HepG2 (cell line): Measurements from ENCODE around the gene CADM3. TPM values are rescaled to one million over a fixed set of nuclear protein-coding genes. Genes with fewer than 3 reads are reported as not detected.

Experiments used
- ATAC-seq: fragments of 200-7000 bp; cut with Tn5 transposase; 3 replicates; pipeline ENCODE4 v1.9.1; 2020; ENCODE audit warnings: mild to moderate bottlenecking, moderate library complexity
- BruUV-seq: library from RNA; stranded (reverse); fragments of 400-500 nt; replicated peaks from 2 replicates; lab custom pipeline; 2021; lab: Mats Ljungman, UMichigan
- CTCF ChIA-PET: fragments of 300-600 bp; formaldehyde crosslinking; extraction: SDS; loops from one replicate; lab custom pipeline; 2021; ENCODE audit warnings: low total read pairs, inconsistent platforms, low intra/inter-chr PET ratio; lab: Yijun Ruan, JAX
- POLR2A ChIA-PET: fragments of 350-600 bp; sonication (Branson Sonifier 250); formaldehyde crosslinking; loops from one replicate; lab custom pipeline; 2020; ENCODE audit warnings: antibody characterized with exemption, inconsistent platforms; lab: Yijun Ruan, JAX
- DNase-seq: peaks from one replicate; pipeline ENCODE4 v3.0.0-alpha.2; 2015; ENCODE audit warnings: low spot score
- FAIRE-seq: peaks from 3 replicates; lab custom pipeline; 2011; peaks lifted over from hg19 to GRCh38; lab: Jason Lieb, UNC
- H2AFZ ChIP-seq: one replicate; pipeline ENCODE4 v1.6.1; 2011; ENCODE audit warnings: low read length, inconsistent platforms
- H3K27ac ChIP-seq: fragments of 300-600 bp; 3 replicates; pipeline ENCODE4 v1.8.0; 2011; ENCODE audit warnings: mixed run types, mild to moderate bottlenecking, mixed read lengths, low read length, inconsistent platforms; ENCODE audit not compliant: insufficient read depth; ENCODE audit errors: extremely low read length
- H3K27me3 ChIP-seq, 2 experiments: fragments of 200-600 bp in 1 of 2; 2 replicates in 1 of 2; 3 replicates in 1 of 2; pipeline versions ENCODE4 v1.6.0 to v1.8.0; 2011; ENCODE audit warnings: low read length in 2 of 2, mild to moderate bottlenecking in 2 of 2, moderate library complexity in 2 of 2, inconsistent platforms in 1 of 2; ENCODE audit not compliant: insufficient read depth in 2 of 2, control insufficient read depth in 1 of 2
- H3K36me3 ChIP-seq, 2 experiments: fragments of 200-600 bp in 1 of 2; replicated peaks in 1 of 2; 2 replicates in 1 of 2; 3 replicates in 1 of 2; pipeline versions ENCODE4 v1.5.1 to v1.8.0; 2011; ENCODE audit warnings: low read length in 2 of 2, inconsistent platforms in 1 of 2; ENCODE audit not compliant: insufficient read depth in 2 of 2, control insufficient read depth in 1 of 2
- H3K4me1 ChIP-seq: 2 replicates; pipeline ENCODE4 v1.5.1; 2012; ENCODE audit warnings: low read length, inconsistent platforms; ENCODE audit not compliant: insufficient read depth
- H3K4me2 ChIP-seq: 2 replicates; pipeline ENCODE4 v1.6.0; 2011; ENCODE audit warnings: low read depth, low read length, inconsistent platforms
- H3K4me3 ChIP-seq, 3 experiments: fragments of 200-600 bp in 1 of 3; sonication (generic), shearing (Covaris generic) in 1 of 3; replicated peaks in 1 of 3; 2 replicates each; pipeline ENCODE4 v1.5.1; 2011 to 2016; ENCODE audit warnings: low read length in 3 of 3, inconsistent platforms in 2 of 3, low read depth in 2 of 3, mild to moderate bottlenecking in 2 of 3, control low read depth in 1 of 3, mixed read lengths in 1 of 3; ENCODE audit not compliant: insufficient read depth in 1 of 3
- H3K79me2 ChIP-seq: one replicate; pipeline ENCODE4 v1.6.1; 2011; ENCODE audit warnings: low read length, inconsistent platforms; ENCODE audit not compliant: insufficient read depth
- H3K9ac ChIP-seq: 2 replicates; pipeline ENCODE4 v1.6.0; 2011; ENCODE audit warnings: mild to moderate bottlenecking, low read depth, low read length, inconsistent platforms; ENCODE audit not compliant: insufficient read depth
- H3K9me3 ChIP-seq: 2 replicates; pipeline ENCODE4 v1.5.1; 2012; ENCODE audit warnings: mild to moderate bottlenecking, low read length
- H4K20me1 ChIP-seq: 2 replicates; pipeline ENCODE4 v1.6.0; 2011; ENCODE audit warnings: inconsistent platforms, mild to moderate bottlenecking, low read length, moderate library complexity; ENCODE audit not compliant: insufficient read depth
- ASH2L ChIP-seq: fragments of 300-600, 200-600 bp; sonication (generic); IDR thresholded peaks from 2 replicates; pipeline ENCODE4 v1.7.0; 2017; ENCODE audit warnings: low read depth, mild to moderate bottlenecking, moderate library complexity, mixed read lengths, low read length; ENCODE audit not compliant: insufficient read length
- ELF3 ChIP-seq: IDR thresholded peaks from 2 replicates; pipeline ENCODE4 v1.6.1; 2016; ENCODE audit warnings: missing genetic modification reagents, missing compliant biosample characterization
- KDM3A ChIP-seq: IDR thresholded peaks from 2 replicates; pipeline ENCODE4 v1.6.1; 2018; ENCODE audit warnings: low read depth, missing compliant biosample characterization
- SNRNP70 ChIP-seq: fragments of 200-400 bp; formaldehyde crosslinking; IDR thresholded peaks from 2 replicates; pipeline ENCODE4 v1.6.1; 2017; ENCODE audit warnings: mild to moderate bottlenecking, low read depth, low read length, moderate library complexity
- TEAD2 ChIP-seq: sonication (generic); formaldehyde crosslinking; IDR thresholded peaks from 2 replicates; pipeline ENCODE4 v1.9.0; 2021; ENCODE audit warnings: missing genetic modification reagents
- TFDP1 ChIP-seq: IDR thresholded peaks from 2 replicates; pipeline ENCODE4 v1.6.1; 2016; ENCODE audit warnings: missing compliant biosample characterization, missing genetic modification reagents, borderline replicate concordance
- ZNF484 ChIP-seq: sonication (generic); formaldehyde crosslinking; IDR thresholded peaks from 2 replicates; pipeline ENCODE4 v1.5.1; 2020; ENCODE audit warnings: mild to moderate bottlenecking, low read depth, missing genetic modification reagents, borderline replicate concordance
- ZNF691 ChIP-seq: sonication (generic); formaldehyde crosslinking; IDR thresholded peaks from 2 replicates; pipeline ENCODE4 v1.4.0; 2020; ENCODE audit warnings: missing genetic modification reagents, low read depth, mild to moderate bottlenecking, borderline replicate concordance
- WGBS: methylation state at CpG from one replicate; pipeline ENCODE4 v1.1.6; 2017; ENCODE audit warnings: low lambda C conversion rate; 5-methylcytosine and 5-hydroxymethylcytosine counted together
- in situ Hi-C: cut with HindIII; loops from 2 replicates; pipeline ENCODE4 v1.10.0; 2017; ENCODE audit warnings: low pct_unique_long_range_greater_than_20kb; ENCODE audit not compliant: extremely low pct_ligation_motif_present
- intact Hi-C: fragments of 100-400 bp; cut with micrococcal nuclease; formaldehyde crosslinking; loops from one replicate; pipeline ENCODE4 v1.10.0; 2022; ENCODE audit not compliant: unreplicated experiment
- polyA plus RNA-seq, 8 experiments: library from polyadenylated mRNA; depleted of rRNA in 3 of 8; stranded (reverse) in 7 of 8; unstranded in 1 of 8; fragments of >200 nt; fragmentation: Illumina TruSeq in 4 of 8; extraction: Trizol in 4 of 8; gene quantifications; 2 replicates each; pipeline versions ENCODE4 v1.2.1 to v1.2.3, GENCODE V29; 2011 to 2016; ENCODE audit warnings: low read depth in 4 of 8, missing spikeins in 1 of 8, mixed read lengths in 1 of 8; ENCODE audit not compliant: insufficient read depth in 1 of 8
- total RNA-seq, 5 experiments: library from RNA; depleted of rRNA; stranded (reverse); fragments of >200 nt; fragmentation: Illumina TruSeq; extraction: Trizol; gene quantifications; 2 replicates each; pipeline ENCODE4 v1.2.3, GENCODE V29; 2016; ENCODE audit warnings: low read depth in 1 of 5
- TF ChIP-seq, protein P1 (sequence below): sonication (generic); formaldehyde crosslinking; IDR thresholded peaks from 2 replicates; pipeline ENCODE4 v1.5.1; 2020; ENCODE audit warnings: missing genetic modification reagents, mild to moderate bottlenecking, borderline replicate concordance
- TF ChIP-seq, protein P2 (sequence below): sonication (generic); formaldehyde crosslinking; IDR thresholded peaks from 2 replicates; pipeline ENCODE4 v1.9.0; 2022; ENCODE audit warnings: low read depth, missing genetic modification reagents
- TF ChIP-seq, protein P3 (sequence below): IDR thresholded peaks from 2 replicates; pipeline ENCODE4 v1.4.0; 2020; ENCODE audit warnings: mild to moderate bottlenecking, missing genetic modification reagents

Gene CADM3
- total and polyA plus RNA-seq, 2 of the 13 experiments (the other 11 are each of a cell fraction or from before 2014, with no cell fraction given), result not detected

- no peak overlapping the region for H3K4me2 ChIP-seq
- no TSS peak for BruUV-seq
- H2AFZ ChIP-seq, result no peak overlapping the region
- in situ Hi-C loops, result no loop called here
- TF ChIP-seq ZNF484, result no peak
- TF ChIP-seq, protein P1, sequence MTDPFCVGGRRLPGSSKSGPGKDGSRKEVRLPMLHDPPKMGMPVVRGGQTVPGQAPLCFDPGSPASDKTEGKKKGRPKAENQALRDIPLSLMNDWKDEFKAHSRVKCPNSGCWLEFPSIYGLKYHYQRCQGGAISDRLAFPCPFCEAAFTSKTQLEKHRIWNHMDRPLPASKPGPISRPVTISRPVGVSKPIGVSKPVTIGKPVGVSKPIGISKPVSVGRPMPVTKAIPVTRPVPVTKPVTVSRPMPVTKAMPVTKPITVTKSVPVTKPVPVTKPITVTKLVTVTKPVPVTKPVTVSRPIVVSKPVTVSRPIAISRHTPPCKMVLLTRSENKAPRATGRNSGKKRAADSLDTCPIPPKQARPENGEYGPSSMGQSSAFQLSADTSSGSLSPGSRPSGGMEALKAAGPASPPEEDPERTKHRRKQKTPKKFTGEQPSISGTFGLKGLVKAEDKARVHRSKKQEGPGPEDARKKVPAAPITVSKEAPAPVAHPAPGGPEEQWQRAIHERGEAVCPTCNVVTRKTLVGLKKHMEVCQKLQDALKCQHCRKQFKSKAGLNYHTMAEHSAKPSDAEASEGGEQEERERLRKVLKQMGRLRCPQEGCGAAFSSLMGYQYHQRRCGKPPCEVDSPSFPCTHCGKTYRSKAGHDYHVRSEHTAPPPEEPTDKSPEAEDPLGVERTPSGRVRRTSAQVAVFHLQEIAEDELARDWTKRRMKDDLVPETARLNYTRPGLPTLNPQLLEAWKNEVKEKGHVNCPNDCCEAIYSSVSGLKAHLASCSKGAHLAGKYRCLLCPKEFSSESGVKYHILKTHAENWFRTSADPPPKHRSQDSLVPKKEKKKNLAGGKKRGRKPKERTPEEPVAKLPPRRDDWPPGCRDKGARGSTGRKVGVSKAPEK (CRISPR knock-in tag), result no peak
- TF ChIP-seq KDM3A (CRISPR knock-in tag), result no peak
- no peak for TF ChIP-seq TFDP1 (CRISPR knock-in tag)
- no peak for TF ChIP-seq ZNF691
- no peak for TF ChIP-seq ASH2L
- TF ChIP-seq, protein P2, sequence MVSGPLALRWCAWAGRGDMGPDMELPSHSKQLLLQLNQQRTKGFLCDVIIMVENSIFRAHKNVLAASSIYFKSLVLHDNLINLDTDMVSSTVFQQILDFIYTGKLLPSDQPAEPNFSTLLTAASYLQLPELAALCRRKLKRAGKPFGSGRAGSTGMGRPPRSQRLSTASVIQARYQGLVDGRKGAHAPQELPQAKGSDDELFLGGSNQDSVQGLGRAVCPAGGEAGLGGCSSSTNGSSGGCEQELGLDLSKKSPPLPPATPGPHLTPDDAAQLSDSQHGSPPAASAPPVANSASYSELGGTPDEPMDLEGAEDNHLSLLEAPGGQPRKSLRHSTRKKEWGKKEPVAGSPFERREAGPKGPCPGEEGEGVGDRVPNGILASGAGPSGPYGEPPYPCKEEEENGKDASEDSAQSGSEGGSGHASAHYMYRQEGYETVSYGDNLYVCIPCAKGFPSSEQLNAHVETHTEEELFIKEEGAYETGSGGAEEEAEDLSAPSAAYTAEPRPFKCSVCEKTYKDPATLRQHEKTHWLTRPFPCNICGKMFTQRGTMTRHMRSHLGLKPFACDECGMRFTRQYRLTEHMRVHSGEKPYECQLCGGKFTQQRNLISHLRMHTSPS (CRISPR knock-in tag), result no peak
- TF ChIP-seq, protein P3, sequence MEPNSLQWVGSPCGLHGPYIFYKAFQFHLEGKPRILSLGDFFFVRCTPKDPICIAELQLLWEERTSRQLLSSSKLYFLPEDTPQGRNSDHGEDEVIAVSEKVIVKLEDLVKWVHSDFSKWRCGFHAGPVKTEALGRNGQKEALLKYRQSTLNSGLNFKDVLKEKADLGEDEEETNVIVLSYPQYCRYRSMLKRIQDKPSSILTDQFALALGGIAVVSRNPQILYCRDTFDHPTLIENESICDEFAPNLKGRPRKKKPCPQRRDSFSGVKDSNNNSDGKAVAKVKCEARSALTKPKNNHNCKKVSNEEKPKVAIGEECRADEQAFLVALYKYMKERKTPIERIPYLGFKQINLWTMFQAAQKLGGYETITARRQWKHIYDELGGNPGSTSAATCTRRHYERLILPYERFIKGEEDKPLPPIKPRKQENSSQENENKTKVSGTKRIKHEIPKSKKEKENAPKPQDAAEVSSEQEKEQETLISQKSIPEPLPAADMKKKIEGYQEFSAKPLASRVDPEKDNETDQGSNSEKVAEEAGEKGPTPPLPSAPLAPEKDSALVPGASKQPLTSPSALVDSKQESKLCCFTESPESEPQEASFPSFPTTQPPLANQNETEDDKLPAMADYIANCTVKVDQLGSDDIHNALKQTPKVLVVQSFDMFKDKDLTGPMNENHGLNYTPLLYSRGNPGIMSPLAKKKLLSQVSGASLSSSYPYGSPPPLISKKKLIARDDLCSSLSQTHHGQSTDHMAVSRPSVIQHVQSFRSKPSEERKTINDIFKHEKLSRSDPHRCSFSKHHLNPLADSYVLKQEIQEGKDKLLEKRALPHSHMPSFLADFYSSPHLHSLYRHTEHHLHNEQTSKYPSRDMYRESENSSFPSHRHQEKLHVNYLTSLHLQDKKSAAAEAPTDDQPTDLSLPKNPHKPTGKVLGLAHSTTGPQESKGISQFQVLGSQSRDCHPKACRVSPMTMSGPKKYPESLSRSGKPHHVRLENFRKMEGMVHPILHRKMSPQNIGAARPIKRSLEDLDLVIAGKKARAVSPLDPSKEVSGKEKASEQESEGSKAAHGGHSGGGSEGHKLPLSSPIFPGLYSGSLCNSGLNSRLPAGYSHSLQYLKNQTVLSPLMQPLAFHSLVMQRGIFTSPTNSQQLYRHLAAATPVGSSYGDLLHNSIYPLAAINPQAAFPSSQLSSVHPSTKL, result no peak
- TF ChIP-seq TEAD2 (CRISPR knock-in tag), result no peak
- TF ChIP-seq ELF3 (CRISPR knock-in tag), result no peak
- TF ChIP-seq SNRNP70, result no peak
- intact Hi-C loops, result no loop called here
- ATAC-seq (no peak), FAIRE-seq (no peak), DNase-seq (no peak)
- no peaks in the 10 kb centered on the region for H3K9me3 ChIP-seq
- no peak overlapping the region for H3K27ac ChIP-seq
- H3K4me3 ChIP-seq, result no peak overlapping the region
- no peaks in the 10 kb centered on the region for H4K20me1 ChIP-seq
- no peak overlapping the region for H3K9ac ChIP-seq
- H3K79me2 ChIP-seq, result no peaks in the 10 kb centered on the region
- 3% methylated on average over 3 of the region's 3 CpGs for WGBS
- no peaks in the 10 kb centered on the region for H3K4me1 ChIP-seq
- no peaks in the 10 kb centered on the region for H3K36me3 ChIP-seq
- CTCF ChIA-PET, result no interaction called here
- H3K27me3 ChIP-seq, result no peaks in the 10 kb centered on the region; a peak in 1 of 5 replicates
- POLR2A ChIA-PET, result no interaction called here
Observed at GRCh38 chr1:159146980-159147379, 24.4 kb upstream of the CADM3 start.
